ENCODE data around the gene PQBP1.

Gene PQBP1

GRCh38 chrX:48933757-48934156, 36.0 kb downstream of the PQBP1 start:
- no peak for TF ChIP-seq CTCF (IDR thresholded peaks at IDR 0.05; ENCODE audit: low read depth, low read length)
- H3K4me3 ChIP-seq (ENCODE audit: low read depth, low read length) = no peak overlapping the region

- no peak overlapping the region for H3K4me3 ChIP-seq (ENCODE audit: low read depth, low read length)
- TF ChIP-seq CTCF (IDR thresholded peaks at IDR 0.05; ENCODE audit: low read depth, low read length) = no peak
Observed at GRCh38 chrX:48934581-48935300, 37.0 kb downstream of the PQBP1 start.

GRCh38 chrX:48935301-48935670, 37.6 kb downstream of the PQBP1 start:
- no peak overlapping the region for H3K4me3 ChIP-seq (ENCODE audit: low read depth, low read length)
- no peak for TF ChIP-seq CTCF (IDR thresholded peaks at IDR 0.05; ENCODE audit: low read depth, low read length)

GRCh38 chrX:48936429-48937053, 38.8 kb downstream of the PQBP1 start:
- TF ChIP-seq CTCF (IDR thresholded peaks at IDR 0.05; ENCODE audit: low read depth, low read length) = no peak
- no peak overlapping the region for H3K4me3 ChIP-seq (ENCODE audit: low read depth, low read length)

- TF ChIP-seq CTCF (IDR thresholded peaks at IDR 0.05; ENCODE audit: low read depth, low read length) = no peak
- no peak overlapping the region for H3K4me3 ChIP-seq (ENCODE audit: low read depth, low read length)
Observed at GRCh38 chrX:48937054-48937907, 39.6 kb downstream of the PQBP1 start.

GRCh38 chrX:48938721-48939425, 41.1 kb downstream of the PQBP1 start:
- no peak for TF ChIP-seq CTCF (IDR thresholded peaks at IDR 0.05; ENCODE audit: low read depth, low read length)
- H3K4me3 ChIP-seq (ENCODE audit: low read depth, low read length) = no peak overlapping the region
